ENCODE data around the gene PTX4.

Gene PTX4

DNA sequence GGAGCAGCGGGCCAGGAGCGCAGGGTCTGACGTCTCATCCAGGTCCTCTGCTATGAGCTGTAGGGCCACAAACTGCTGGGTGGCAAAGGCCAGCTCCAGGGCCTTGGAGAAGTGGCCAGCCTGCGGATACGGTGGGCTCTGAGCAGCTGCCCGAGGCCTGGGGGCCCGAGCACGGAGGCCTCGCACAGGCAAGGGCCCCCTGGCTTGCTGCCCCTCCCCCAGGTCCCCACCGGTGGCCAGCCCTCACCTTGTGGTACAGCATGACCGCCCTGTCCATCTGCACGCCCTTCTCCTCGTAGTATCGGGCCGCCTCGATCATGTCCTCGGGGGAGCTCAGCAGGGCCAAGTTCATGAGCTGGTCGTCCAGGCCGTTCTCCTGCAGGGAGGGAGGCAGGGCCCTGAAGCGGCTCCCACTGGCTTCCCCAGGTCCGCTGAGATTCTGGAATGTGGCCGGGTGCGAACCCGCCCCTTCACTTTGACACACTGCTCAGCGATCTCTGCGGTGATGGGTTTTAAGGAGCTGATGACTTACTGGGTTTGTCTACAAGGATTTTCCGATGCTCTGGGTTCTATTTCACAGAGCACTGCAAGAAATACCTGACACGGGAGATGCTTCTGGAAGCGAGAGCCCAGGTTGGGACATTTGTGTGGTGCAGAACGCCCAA, 35.0 kb upstream of the PTX4 start:
- no peak for DNase-seq

DNA sequence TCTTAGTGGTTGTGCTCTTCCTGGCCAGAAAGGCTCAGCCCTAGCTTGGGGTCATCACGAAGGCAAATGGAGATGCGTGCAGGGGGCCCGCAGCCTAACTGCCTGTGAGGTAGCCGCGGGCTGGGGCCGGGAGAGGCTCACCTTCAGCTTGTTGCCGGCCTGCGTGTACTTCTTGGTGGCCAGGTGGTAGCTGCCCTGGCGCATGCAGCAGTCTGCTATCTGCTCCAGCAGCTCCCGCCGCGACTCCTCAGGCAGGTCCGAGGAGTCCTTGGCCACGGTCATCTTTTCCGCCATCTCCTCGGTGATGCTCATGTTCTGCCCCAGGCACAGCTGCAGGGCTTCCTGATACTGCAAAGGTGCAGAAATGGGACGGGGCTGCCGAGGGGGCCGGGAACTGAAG, 31.7 kb upstream of the PTX4 start:
- DNase-seq, result no peak

DNA sequence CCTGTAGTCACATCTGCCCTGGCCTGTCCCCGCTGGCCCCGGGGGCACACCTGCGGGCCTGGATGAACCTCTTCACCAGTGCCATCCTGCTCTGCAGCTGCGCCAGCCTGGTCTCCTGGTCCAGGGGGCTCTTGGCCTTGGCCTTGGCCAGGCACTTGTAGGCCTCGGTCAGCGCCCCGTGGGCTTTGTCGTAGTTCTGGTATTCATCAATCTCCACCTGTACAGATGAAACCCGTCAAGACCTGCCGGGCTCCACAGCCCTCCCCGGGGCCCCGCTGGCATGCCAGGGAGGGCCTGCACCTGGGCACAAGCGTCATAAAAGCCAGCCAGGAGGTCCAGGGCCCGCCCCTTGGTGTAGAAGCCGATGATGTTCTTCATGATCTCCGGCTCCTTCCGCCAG, 31.1 kb upstream of the PTX4 start:
- DNase-seq, result no peak

GRCh38 chr16:1518626-1519135, 29.9 kb upstream of the PTX4 start:
- no peak for DNase-seq

DNA sequence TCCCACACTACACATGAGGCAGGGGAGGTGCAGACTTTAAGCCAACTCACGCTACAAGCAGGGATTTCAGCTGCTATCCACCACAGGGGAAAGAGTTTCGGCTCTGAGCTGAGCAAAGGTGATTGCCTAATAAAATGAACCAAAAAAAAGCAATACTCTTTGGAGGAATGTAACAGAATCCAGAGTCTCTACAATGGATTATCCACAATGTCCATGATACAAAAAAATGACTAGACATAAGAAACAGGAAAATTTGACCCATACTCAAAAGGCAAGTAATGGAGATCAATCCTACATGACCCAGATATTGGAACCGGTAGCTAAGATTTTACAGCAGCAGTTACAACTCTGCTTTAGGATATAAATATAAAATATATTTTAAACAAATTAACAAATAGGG, 25.8 kb upstream of the PTX4 start:
- DNase-seq, result no peak

DNA sequence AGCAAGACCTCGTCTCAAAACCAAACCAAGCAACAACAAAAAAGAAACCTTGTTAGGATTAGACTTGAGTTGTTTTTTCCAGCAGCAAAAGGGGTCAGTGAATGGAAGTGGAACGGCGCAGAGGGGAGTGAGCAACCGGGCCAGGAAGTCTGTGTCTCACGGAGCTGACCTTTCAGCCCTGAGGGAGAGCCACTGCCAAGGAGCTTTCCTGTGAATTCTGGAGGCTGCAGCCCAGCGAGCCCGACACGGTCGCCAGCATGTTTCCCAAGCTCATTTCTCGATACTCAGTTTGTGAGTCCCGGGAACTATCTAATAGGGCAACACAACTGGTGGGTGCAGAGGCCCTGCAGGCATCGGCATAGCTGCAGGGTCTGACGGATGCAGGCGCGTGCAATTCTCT, 24.0 kb upstream of the PTX4 start:
- no peak for DNase-seq

- DNase-seq, result no peak
Measured at GRCh38 chr16:1511662-1512569, 23.2 kb upstream of the PTX4 start.

GRCh38 chr16:1510941-1511351, 22.2 kb upstream of the PTX4 start:
- DNase-seq, result no peak

- DNase-seq, result no peak
Measured at GRCh38 chr16:1510272-1510671, 21.5 kb upstream of the PTX4 start.

DNA sequence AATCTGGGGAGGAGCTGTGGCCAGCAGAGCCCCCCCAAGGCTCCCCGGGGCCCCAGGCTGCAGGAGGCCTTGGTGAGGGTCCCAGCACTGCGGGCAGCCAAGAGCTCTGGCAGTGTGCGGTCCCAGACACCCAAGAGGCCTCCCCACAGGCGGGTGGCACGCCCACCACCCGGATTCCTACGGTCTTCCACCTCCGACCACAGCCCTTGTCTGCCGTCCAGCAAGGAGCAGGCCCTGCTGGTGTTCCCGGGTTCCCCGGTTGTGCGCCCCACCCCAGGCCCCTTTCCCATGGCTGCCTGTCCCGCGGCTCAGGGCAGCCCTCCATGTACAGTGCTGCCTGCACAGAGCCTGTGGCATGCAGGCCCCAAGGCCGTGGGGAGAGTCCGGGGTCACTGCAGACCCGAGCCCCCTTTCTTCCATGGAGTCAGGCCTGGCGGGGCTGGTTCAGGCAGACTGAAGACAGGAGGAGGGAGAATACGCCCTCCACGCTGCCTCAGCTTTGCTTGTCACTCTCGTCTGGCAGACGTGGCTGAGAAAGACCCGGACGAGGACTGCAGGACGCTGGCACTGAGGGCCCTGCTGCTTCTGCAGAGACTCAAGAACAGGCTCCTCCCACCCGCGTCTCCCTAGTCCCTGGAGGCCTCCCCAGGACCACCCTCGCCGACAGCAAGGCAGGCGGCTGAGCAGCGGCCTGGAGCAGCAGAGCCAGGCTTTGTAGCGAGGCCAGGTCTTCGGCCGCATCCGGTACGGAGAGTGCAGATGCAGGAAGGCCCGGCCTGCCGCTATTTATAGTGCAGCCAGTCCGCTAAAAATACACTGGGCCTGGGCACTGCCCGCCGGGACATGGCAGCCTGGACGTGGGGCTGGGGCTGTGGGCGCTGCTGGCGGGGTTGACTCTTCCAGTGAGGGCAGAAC, 20.8 kb upstream of the PTX4 start:
- DNase-seq, result no peak

DNA sequence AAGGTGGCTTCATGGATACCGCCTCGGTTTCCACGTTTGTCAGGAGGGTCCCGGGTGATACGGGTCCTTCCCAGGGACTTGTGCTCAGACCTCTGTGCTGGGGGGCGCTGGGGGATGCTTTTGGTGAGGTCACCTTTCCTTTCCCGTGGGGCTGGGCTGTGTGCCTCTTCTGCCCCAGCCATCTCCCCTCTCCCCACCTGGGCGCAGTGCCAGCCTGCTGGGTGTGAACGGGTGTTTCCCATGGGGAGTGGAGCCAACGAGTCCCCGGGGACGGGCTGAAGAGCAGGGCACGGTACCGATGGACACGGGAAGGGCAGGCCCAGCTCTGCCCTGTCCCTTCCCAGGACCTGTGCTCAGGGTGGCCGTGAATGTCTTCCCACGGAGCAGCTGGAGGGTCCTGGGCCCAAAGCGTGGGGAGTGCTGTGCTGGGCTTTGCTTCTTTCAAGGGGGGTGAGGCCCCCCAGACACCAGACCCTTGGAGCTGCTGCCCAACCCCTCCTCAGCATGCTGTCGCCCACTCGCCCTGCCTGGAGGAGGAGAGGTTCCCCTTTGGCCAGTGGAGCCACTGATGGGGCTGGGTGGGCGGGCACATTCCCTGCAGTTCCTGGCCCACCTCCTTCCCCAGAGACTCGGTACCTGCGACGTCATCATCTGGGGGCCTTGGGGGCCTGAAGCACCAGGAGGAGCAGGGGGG, 19.9 kb upstream of the PTX4 start:
- DNase-seq, result no peak

DNA sequence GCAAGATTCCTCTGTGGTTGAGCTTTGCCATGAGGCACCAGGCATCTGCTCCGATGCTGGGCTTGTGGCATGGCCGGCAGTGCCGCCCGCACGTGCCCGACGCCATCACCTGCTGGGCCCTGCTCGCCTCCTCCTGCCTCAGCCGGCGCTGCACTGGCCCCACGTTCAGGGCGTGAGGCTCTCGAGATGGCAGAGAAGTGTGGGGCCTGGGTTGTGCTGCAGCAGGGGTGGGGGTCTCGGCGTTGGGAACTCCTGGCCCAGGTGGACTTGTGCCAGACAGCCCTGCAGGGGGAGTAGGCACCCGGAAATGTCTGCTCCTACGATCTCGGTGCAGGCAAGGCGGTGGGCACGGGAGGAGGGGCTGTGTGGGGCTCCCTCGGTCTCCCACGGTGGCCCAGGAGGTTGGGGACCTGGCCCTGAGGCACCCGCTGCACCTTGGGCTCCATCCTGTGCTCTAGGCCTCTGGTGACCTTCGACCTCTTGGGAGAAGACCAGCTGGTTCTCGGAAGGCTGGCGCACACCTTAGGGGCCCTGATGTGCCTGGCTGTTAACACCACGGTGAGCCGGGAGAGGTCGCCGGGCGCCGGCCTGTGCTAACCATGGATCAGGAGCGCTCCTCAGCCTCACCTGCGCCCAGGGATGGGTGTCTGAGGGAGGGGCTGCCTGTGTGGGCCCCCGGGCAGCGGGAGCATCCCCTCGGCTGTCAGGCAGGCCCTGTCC, 17.9 kb upstream of the PTX4 start:
- no peak for DNase-seq

GRCh38 chr16:1505912-1506311, 17.2 kb upstream of the PTX4 start:
- DNase-seq, result no peak

DNA sequence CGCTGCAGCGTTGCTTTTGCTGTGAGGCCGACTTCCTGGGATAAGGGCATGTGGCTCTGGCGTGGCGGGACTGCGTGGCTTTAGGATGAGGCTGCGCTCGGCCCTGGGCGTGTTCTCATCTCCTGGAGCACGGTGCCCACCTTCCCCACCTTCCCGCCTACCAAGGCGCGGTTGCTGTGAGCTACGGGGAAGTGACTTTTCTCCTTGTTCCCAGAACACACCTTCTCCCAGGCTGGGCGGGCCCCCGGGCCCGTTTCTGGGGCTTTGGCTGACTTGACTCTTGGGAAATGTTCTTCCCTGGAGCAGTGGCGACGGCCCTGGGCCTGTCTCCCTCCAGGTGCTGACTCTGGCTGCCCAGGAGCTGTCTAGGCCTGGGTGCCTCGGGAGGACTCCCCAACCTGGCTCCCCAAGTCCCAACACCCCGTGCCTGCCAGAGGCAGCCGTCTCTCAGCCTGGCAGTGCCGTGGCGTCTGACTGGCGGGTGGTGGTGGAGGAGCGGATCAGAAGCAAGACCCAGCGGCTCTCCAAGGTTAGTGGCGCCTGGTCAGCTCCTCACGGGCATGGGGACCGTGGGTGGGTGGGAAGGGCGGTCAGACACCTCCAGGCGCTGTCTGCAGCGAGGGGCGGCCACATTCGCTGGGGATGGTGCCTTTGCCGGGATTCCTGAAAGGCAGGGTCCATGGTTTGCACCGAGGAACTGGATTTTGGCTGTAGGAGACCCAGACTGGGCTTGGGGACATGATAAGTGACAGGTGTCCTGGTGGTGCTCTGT, 16.5 kb upstream of the PTX4 start:
- no peak for DNase-seq

- DNase-seq, result no peak
Measured at GRCh38 chr16:1503110-1503955, 14.6 kb upstream of the PTX4 start.

DNA sequence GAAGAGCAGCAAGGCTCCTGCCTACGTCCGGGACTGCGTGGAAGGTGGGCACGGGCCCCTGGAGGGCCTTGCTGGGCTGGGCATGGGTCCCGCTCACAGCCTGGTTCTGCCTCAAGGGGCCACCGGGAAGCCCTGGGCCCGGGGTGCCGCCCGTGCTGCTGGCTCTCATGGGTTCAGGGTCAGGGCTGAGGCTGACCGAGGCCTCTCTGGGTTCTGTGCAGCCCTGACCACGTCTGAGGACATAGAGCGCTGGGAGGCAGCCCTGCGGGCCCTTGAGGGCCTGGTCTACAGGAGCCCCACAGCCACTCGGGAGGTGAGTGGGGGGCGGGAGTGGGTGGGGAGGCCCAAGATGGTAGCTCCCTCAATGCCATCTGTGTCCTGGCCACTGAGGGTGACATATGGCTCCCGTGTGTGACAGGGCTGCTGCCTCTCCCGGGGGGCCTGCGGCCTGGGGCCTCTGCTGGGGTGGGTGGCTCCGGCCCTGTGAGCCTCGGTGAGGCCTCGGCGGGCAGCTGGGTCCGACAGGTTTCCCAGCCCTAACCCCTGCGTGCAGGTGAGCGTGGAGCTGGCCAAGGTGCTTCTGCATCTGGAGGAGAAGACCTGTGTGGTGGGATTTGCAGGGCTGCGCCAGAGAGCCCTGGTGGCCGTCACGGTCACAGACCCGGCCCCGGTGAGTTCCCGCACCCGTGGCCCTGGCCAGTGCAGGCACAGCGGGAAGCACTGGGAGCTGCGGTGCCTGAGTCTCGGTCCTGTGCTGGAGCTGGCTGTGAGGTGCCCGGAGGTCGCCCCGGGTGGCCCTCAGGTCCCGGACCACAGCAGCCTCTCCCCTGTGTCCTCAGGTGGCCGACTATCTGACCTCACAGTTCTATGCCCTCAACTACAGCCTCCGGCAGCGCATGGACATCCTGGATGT, 13.6 kb upstream of the PTX4 start:
- DNase-seq, result no peak

GRCh38 chr16:1501630-1502029, 12.9 kb upstream of the PTX4 start:
- no peak for DNase-seq

GRCh38 chr16:1500465-1501150, 11.9 kb upstream of the PTX4 start:
- no peak for DNase-seq
